Bronchial epithelial cell (primary cell): ENCODE measurements around the gene USP20. TPM values are rescaled to one million over a fixed set of nuclear protein-coding genes. Genes with fewer than 3 reads are reported as not detected.

Experiments
- DNase-seq: peaks from one replicate; pipeline ENCODE4 v3.0.0-alpha.2; 2010; ENCODE audit warnings: low read depth
- FAIRE-seq: peaks from 2 replicates; lab custom pipeline; 2011; peaks lifted over from hg19 to GRCh38; lab: Jason Lieb, UNC
- H3K27me3 ChIP-seq: 2 replicates; pipeline ENCODE4 v1.5.1; 2011; ENCODE audit warnings: low read length; ENCODE audit not compliant: control insufficient read depth, insufficient read depth
- H3K36me3 ChIP-seq: 2 replicates; pipeline ENCODE4 v1.5.1; 2011; ENCODE audit warnings: low read length; ENCODE audit not compliant: control insufficient read depth, insufficient read depth
- H3K4me3 ChIP-seq: 2 replicates; pipeline ENCODE4 v1.5.1; 2011; ENCODE audit warnings: mild to moderate bottlenecking, low read depth, low read length, control low read depth
- CTCF ChIP-seq: IDR thresholded peaks from 2 replicates; pipeline ENCODE4 v1.5.1; 2011; ENCODE audit warnings: mild to moderate bottlenecking, moderate library complexity, low read length, control low read depth, inconsistent platforms; ENCODE audit not compliant: insufficient read depth, severe bottlenecking
- total RNA-seq: library from RNA; depleted of rRNA; stranded (reverse); fragments of >200 nt; gene quantifications from 2 replicates; pipeline ENCODE4 v1.2.1, GENCODE V29; 2014

USP20 gene
- total RNA-seq, 1 donor from 2014 or later, result 5.5 TPM

- no peak for TF ChIP-seq CTCF
- no peak for FAIRE-seq
- DNase-seq, result no peak
- Histone ChIP-seq H3K27me3 (no peaks in the 10 kb centered on the region), H3K4me3 (no peak overlapping the region), H3K36me3 (peaks cover 3% of the 10 kb centered on the region)
These were observed 33.8 kb upstream of the USP20 start for GRCh38 chr9:129801504-129801903.

GRCh38 chr9:129802833-129803675, 32.2 kb upstream of the USP20 start, which contains the start of gene TOR1B:
TSS of gene TOR1B (plus strand) at chr9:129803184. CDS start at chr9:129803213, 29 bp downstream.
- Histone ChIP-seq H3K4me3 (peak within 1 kb of the TSS; percentile 63), H3K27me3 (no peaks in the 10 kb centered on the region), H3K36me3 (peaks cover 3% of the 10 kb centered on the region)
- DNase-seq (peak; percentile 74), FAIRE-seq (no peak)
- no peak for TF ChIP-seq CTCF

GRCh38 chr9:129803676-129804060, 31.6 kb upstream of the USP20 start:
- DNase-seq (peak; percentile 7), FAIRE-seq (no peak)
- H3K27me3 ChIP-seq, result no peaks in the 10 kb centered on the region
- peak overlapping the region; percentile 63 for H3K4me3 ChIP-seq
- H3K36me3 ChIP-seq, result peaks cover 3% of the 10 kb centered on the region
- no peak for TF ChIP-seq CTCF

- Histone ChIP-seq H3K27me3 (no peaks in the 10 kb centered on the region), H3K4me3 (no peak overlapping the region), H3K36me3 (peaks cover 8% of the 10 kb centered on the region)
- no peak for TF ChIP-seq CTCF
- DNase-seq (no peak), FAIRE-seq (no peak)
These were observed 29.2 kb upstream of the USP20 start for GRCh38 chr9:129806061-129806460.

- DNase-seq (no peak), FAIRE-seq (no peak)
- Histone ChIP-seq H3K36me3 (peaks cover 12% of the 10 kb centered on the region), H3K27me3 (no peaks in the 10 kb centered on the region), H3K4me3 (no peak overlapping the region)
- no peak for TF ChIP-seq CTCF
These were observed 25.9 kb upstream of the USP20 start for GRCh38 chr9:129809346-129809745.
